OCI-LY3 (cell line): ENCODE data around the gene METTL2B.
"Not testable (repeated sequence)": the region's sequence is repeated elsewhere in the genome, so short reads cannot be mapped to it uniquely, and the experiment has no call there.

ENCODE experiments used
- H2AFZ ChIP-seq: fragments of 200-600, 300-600 bp; shearing (Covaris generic); 2 replicates; pipeline ENCODE4 v1.6.0; 2014; ENCODE audit warnings: antibody characterized with exemption, low read depth, low read length
- H3K27ac ChIP-seq: fragments of 200-600, 300-600 bp; sonication (generic); 2 replicates; pipeline ENCODE4 v1.5.1; 2014; ENCODE audit warnings: mild to moderate bottlenecking, low read length, moderate library complexity, mixed read lengths
- H3K27me3 ChIP-seq: fragments of 200-600, 300-600 bp; sonication (generic); 2 replicates; pipeline ENCODE4 v1.6.1; 2014; ENCODE audit warnings: low read depth, low read length, mixed read lengths
- H3K36me3 ChIP-seq: fragments of 200-600, 300-600 bp; sonication (generic); replicated peaks from 2 replicates; pipeline ENCODE3; 2014; ENCODE audit warnings: low read depth, low read length, mixed read lengths
- H3K4me1 ChIP-seq: fragments of 300-600, 200-600 bp; sonication (generic); 2 replicates; pipeline ENCODE4 v1.6.1; 2014; ENCODE audit warnings: low read length, mixed read lengths
- H3K4me2 ChIP-seq: fragments of 200-600, 300-600 bp; sonication (generic); 2 replicates; pipeline ENCODE4 v1.6.1; 2014; ENCODE audit warnings: low read length, mixed read lengths
- H3K4me3 ChIP-seq: fragments of 300-600, 200-600 bp; sonication (generic); 2 replicates; pipeline ENCODE4 v1.5.1; 2014; ENCODE audit warnings: antibody characterized with exemption, mild to moderate bottlenecking, low read length, moderate library complexity
- H3K79me2 ChIP-seq: fragments of 300-600, 200-600 bp; shearing (Covaris generic); 2 replicates; pipeline ENCODE4 v1.6.1; 2014; ENCODE audit warnings: mild to moderate bottlenecking, low read length, mixed read lengths
- H3K9ac ChIP-seq: fragments of 300-600, 200-600 bp; shearing (Covaris generic); 2 replicates; pipeline ENCODE4 v1.6.0; 2014; ENCODE audit warnings: mild to moderate bottlenecking, low read length, moderate library complexity
- H3K9me3 ChIP-seq: fragments of 200-600, 300-600 bp; shearing (Covaris generic); 2 replicates; pipeline ENCODE4 v1.6.1; 2014; ENCODE audit warnings: low read length, mixed read lengths; ENCODE audit not compliant: insufficient read depth
- H4K20me1 ChIP-seq: fragments of 200-600, 300-600 bp; sonication (generic); 2 replicates; pipeline ENCODE4 v1.6.1; 2016; ENCODE audit warnings: low read length, mixed read lengths; ENCODE audit not compliant: insufficient read depth
- CTCF ChIP-seq: fragments of 200-600, 300-600 bp; sonication (generic); IDR thresholded peaks from 2 replicates; pipeline ENCODE4 v1.5.1; 2014; ENCODE audit warnings: antibody characterized with exemption, low read length, low read depth
- EZH2phosphoT487 ChIP-seq: fragments of 200-600 bp; shearing (Covaris generic); IDR thresholded peaks from 2 replicates; pipeline ENCODE4 v1.6.1; 2018; ENCODE audit warnings: antibody characterized with exemption, mixed run types, low read depth

The METTL2B gene

GRCh38 chr7:128456255-128456725, 20.3 kb upstream of the METTL2B start:
- no peak for TF ChIP-seq CTCF
- TF ChIP-seq EZH2phosphoT487, result no peak
- H3K27me3 ChIP-seq, result no peaks in the 10 kb centered on the region
- no peaks in the 10 kb centered on the region for H3K9me3 ChIP-seq
- peaks cover 54% of the 10 kb centered on the region for H3K79me2 ChIP-seq
- H3K9ac ChIP-seq, result peak overlapping the region; percentile 98
- H3K4me2 ChIP-seq, result peak overlapping the region; percentile 99
- peaks cover 69% of the 10 kb centered on the region for H3K4me1 ChIP-seq
- H3K4me3 ChIP-seq, result peak overlapping the region; percentile 96
- H3K27ac ChIP-seq, result peak overlapping the region; percentile 87
- no peak overlapping the region for H2AFZ ChIP-seq
- H3K36me3 ChIP-seq, result peaks cover 32% of the 10 kb centered on the region
- peaks cover 39% of the 10 kb centered on the region for H4K20me1 ChIP-seq

GRCh38 chr7:128457385-128457784, 19.2 kb upstream of the METTL2B start:
- not testable (repeated sequence) for H2AFZ ChIP-seq, H3K9me3 ChIP-seq, H3K27me3 ChIP-seq
- peaks cover 61% of the 10 kb centered on the region for H3K79me2 ChIP-seq
- peak overlapping the region; percentile 87 for H3K27ac ChIP-seq
- peak overlapping the region; percentile 96 for H3K4me3 ChIP-seq
- peak overlapping the region; percentile 98 for H3K9ac ChIP-seq
- peak overlapping the region; percentile 99 for H3K4me2 ChIP-seq
- peaks cover 32% of the 10 kb centered on the region for H3K36me3 ChIP-seq
- peaks cover 59% of the 10 kb centered on the region for H3K4me1 ChIP-seq
- H4K20me1 ChIP-seq, result peaks cover 48% of the 10 kb centered on the region

- Histone ChIP-seq H3K27me3 (no peaks in the 10 kb centered on the region), H3K4me2 (peak overlapping the region; percentile 99), H3K9ac (peak overlapping the region; percentile 98), H3K36me3 (peaks cover 32% of the 10 kb centered on the region), H3K27ac (peak overlapping the region; percentile 87), H2AFZ (no peak overlapping the region), H3K9me3 (no peaks in the 10 kb centered on the region), H3K4me3 (peak overlapping the region; percentile 96), H3K4me1 (peaks cover 49% of the 10 kb centered on the region), H4K20me1 (peaks cover 53% of the 10 kb centered on the region), H3K79me2 (peaks cover 65% of the 10 kb centered on the region)
- TF ChIP-seq CTCF (no peak), EZH2phosphoT487 (no peak)
Observed at GRCh38 chr7:128458956-128459355, 17.6 kb upstream of the METTL2B start.

GRCh38 chr7:128459394-128459878, 17.1 kb upstream of the METTL2B start:
- peaks cover 65% of the 10 kb centered on the region for H3K79me2 ChIP-seq
- H2AFZ ChIP-seq, result no peak overlapping the region
- peaks cover 53% of the 10 kb centered on the region for H4K20me1 ChIP-seq
- peak overlapping the region; percentile 96 for H3K4me3 ChIP-seq
- H3K27ac ChIP-seq, result peak overlapping the region; percentile 87
- TF ChIP-seq CTCF (peak; percentile 84), EZH2phosphoT487 (no peak)
- H3K9ac ChIP-seq, result peak overlapping the region; percentile 98
- peaks cover 32% of the 10 kb centered on the region for H3K36me3 ChIP-seq
- H3K4me2 ChIP-seq, result peak overlapping the region; percentile 99
- no peaks in the 10 kb centered on the region for H3K27me3 ChIP-seq
- H3K9me3 ChIP-seq, result no peaks in the 10 kb centered on the region
- H3K4me1 ChIP-seq, result peaks cover 44% of the 10 kb centered on the region
